ENCODE results near the gene RGS7.
"Not testable (repeated sequence)": the region's sequence is repeated elsewhere in the genome, so short reads cannot be mapped to it uniquely, and the experiment has no call there.

Gene RGS7

GRCh38 chr1:241102664-241103063 is 254.3 kb downstream of the RGS7 start:
- H3K4me3 ChIP-seq (ENCODE audit: low read depth, low read length): no peak overlapping the region
- no peak for DNase-seq
- H3K36me3 ChIP-seq: no peaks in the 10 kb centered on the region
- H3K4me1 ChIP-seq: no peaks in the 10 kb centered on the region
- H3K9me3 ChIP-seq: no peaks in the 10 kb centered on the region; the same call in 1 of the 2 replicates
- TF ChIP-seq CTCF (IDR thresholded peaks at IDR 0.05; ENCODE audit: low read depth, low read length): no peak
- H3K27me3 ChIP-seq: no peaks in the 10 kb centered on the region

- no peak overlapping the region for H3K4me3 ChIP-seq (ENCODE audit: low read depth, low read length)
- no peaks in the 10 kb centered on the region for H3K4me1 ChIP-seq
- no peak for DNase-seq
- no peaks in the 10 kb centered on the region for H3K27me3 ChIP-seq
- H3K36me3 ChIP-seq: no peaks in the 10 kb centered on the region
- no peak for TF ChIP-seq CTCF (IDR thresholded peaks at IDR 0.05; ENCODE audit: low read depth, low read length)
- no peaks in the 10 kb centered on the region; the same call in 1 of the 2 replicates for H3K9me3 ChIP-seq
These were observed 255.4 kb downstream of the RGS7 start for GRCh38 chr1:241101622-241102021.

- no peaks in the 10 kb centered on the region; the same call in 1 of the 2 replicates for H3K9me3 ChIP-seq
- no peak for DNase-seq
- H3K27me3 ChIP-seq: no peaks in the 10 kb centered on the region
- H3K4me3 ChIP-seq (ENCODE audit: low read depth, low read length): no peak overlapping the region
- H3K36me3 ChIP-seq: no peaks in the 10 kb centered on the region
- no peaks in the 10 kb centered on the region for H3K4me1 ChIP-seq
- TF ChIP-seq CTCF (IDR thresholded peaks at IDR 0.05; ENCODE audit: low read depth, low read length): no peak
These were observed 259.5 kb downstream of the RGS7 start for GRCh38 chr1:241097479-241097878.

- Histone ChIP-seq H3K4me1 (no peaks in the 10 kb centered on the region), H3K4me3 (ENCODE audit: low read depth, low read length) (no peak overlapping the region), H3K9me3 (no peaks in the 10 kb centered on the region; the same call in 1 of the 2 replicates), H3K36me3 (no peaks in the 10 kb centered on the region), H3K27me3 (no peaks in the 10 kb centered on the region)
- DNase-seq: no peak
- no peak for TF ChIP-seq CTCF (IDR thresholded peaks at IDR 0.05; ENCODE audit: low read depth, low read length)
These were observed 260.0 kb downstream of the RGS7 start for GRCh38 chr1:241096982-241097381.

- Histone ChIP-seq H3K4me3 (ENCODE audit: low read depth, low read length) (no peak overlapping the region), H3K4me1 (no peaks in the 10 kb centered on the region), H3K9me3 (no peaks in the 10 kb centered on the region; the same call in 1 of the 2 replicates), H3K36me3 (no peaks in the 10 kb centered on the region), H3K27me3 (no peaks in the 10 kb centered on the region)
- TF ChIP-seq CTCF (IDR thresholded peaks at IDR 0.05; ENCODE audit: low read depth, low read length): no peak
- no peak for DNase-seq
These were observed 261.2 kb downstream of the RGS7 start for GRCh38 chr1:241095847-241096246.

GRCh38 chr1:241090798-241091197 is 266.2 kb downstream of the RGS7 start:
- H3K4me3 ChIP-seq (ENCODE audit: low read depth, low read length): no peak overlapping the region
- DNase-seq: no peak
- TF ChIP-seq CTCF (IDR thresholded peaks at IDR 0.05; ENCODE audit: low read depth, low read length): no peak
- H3K36me3 ChIP-seq: no peaks in the 10 kb centered on the region
- no peaks in the 10 kb centered on the region for H3K9me3 ChIP-seq
- no peaks in the 10 kb centered on the region for H3K27me3 ChIP-seq
- H3K4me1 ChIP-seq: no peaks in the 10 kb centered on the region

- DNase-seq; H3K9me3 ChIP-seq; H3K27me3 ChIP-seq; H3K36me3 ChIP-seq; H3K4me1 ChIP-seq; H3K4me3 ChIP-seq (ENCODE audit: low read depth, low read length): not testable (repeated sequence)
These were observed 267.9 kb downstream of the RGS7 start for GRCh38 chr1:241089066-241089465.

GRCh38 chr1:241088075-241088474 is 268.9 kb downstream of the RGS7 start:
- not testable (repeated sequence) for H3K9me3 ChIP-seq; DNase-seq; H3K4me1 ChIP-seq; H3K27me3 ChIP-seq; H3K36me3 ChIP-seq; H3K4me3 ChIP-seq (ENCODE audit: low read depth, low read length)
